SK-N-DZ (cell line): ENCODE data around the gene CNMD.
"Not testable (repeated sequence)": the region's sequence is repeated elsewhere in the genome, so short reads cannot be mapped to it uniquely, and the experiment has no call there.

Source experiments
- DNase-seq: peaks from one replicate; pipeline ENCODE4 v3.0.0-alpha.2; 2015; ENCODE audit warnings: low spot score

The CNMD gene

GRCh38 chr13:52744842-52745375 is 5.3 kb upstream of the CNMD start:
- DNase-seq: no peak

GRCh38 chr13:52743988-52744387 is 4.4 kb upstream of the CNMD start:
- DNase-seq: no peak

GRCh38 chr13:52743569-52743968 is 3.9 kb upstream of the CNMD start:
- DNase-seq: no peak

- no peak for DNase-seq
Observed at GRCh38 chr13:52738719-52739467, 727 bp downstream of the CNMD start.

GRCh38 chr13:52737965-52738364 is 1.7 kb downstream of the CNMD start:
- no peak for DNase-seq

GRCh38 chr13:52737451-52737850 is 2.2 kb downstream of the CNMD start:
- DNase-seq: no peak

GRCh38 chr13:52736891-52737290 is 2.7 kb downstream of the CNMD start:
- DNase-seq: no peak

- DNase-seq: no peak
Observed at GRCh38 chr13:52734075-52734623, 5.5 kb downstream of the CNMD start.

- no peak for DNase-seq
Observed at GRCh38 chr13:52726258-52726657, 13.4 kb downstream of the CNMD start.

- DNase-seq: no peak
Observed at GRCh38 chr13:52725302-52725701, 14.3 kb downstream of the CNMD start.

- DNase-seq: no peak
Observed at GRCh38 chr13:52723181-52723580, 16.4 kb downstream of the CNMD start.

GRCh38 chr13:52721356-52721755 is 18.3 kb downstream of the CNMD start:
- not testable (repeated sequence) for DNase-seq

GRCh38 chr13:52720904-52721303 is 18.7 kb downstream of the CNMD start:
- peak; percentile 13 for DNase-seq

- DNase-seq: no peak
Observed at GRCh38 chr13:52713894-52714293, 25.7 kb downstream of the CNMD start.

GRCh38 chr13:52712385-52712784 is 27.2 kb downstream of the CNMD start:
- no peak for DNase-seq

- DNase-seq: no peak
Observed at GRCh38 chr13:52711286-52711685, 28.3 kb downstream of the CNMD start.

- not testable (repeated sequence) for DNase-seq
Observed at GRCh38 chr13:52708266-52708665, 31.4 kb downstream of the CNMD start.

- DNase-seq: no peak
Observed at GRCh38 chr13:52707375-52707774, 32.2 kb downstream of the CNMD start.

GRCh38 chr13:52706081-52706480 is 33.5 kb downstream of the CNMD start:
- DNase-seq: no peak

- no peak for DNase-seq
Observed at GRCh38 chr13:52703482-52703881, 36.1 kb downstream of the CNMD start.

- no peak for DNase-seq
Observed at GRCh38 chr13:52701728-52702465, 37.7 kb downstream of the CNMD start.

- DNase-seq: no peak
Observed at GRCh38 chr13:52696566-52696965, 43.1 kb downstream of the CNMD start.

GRCh38 chr13:52695856-52696255 is 43.8 kb downstream of the CNMD start:
- no peak for DNase-seq
